Stimulated activated CD8-positive, alpha-beta memory T cell treated with anti-CD3 and anti-CD28 coated beads, Interleukin-12 subunit alpha, Interleukin-12 subunit beta, amount 100 ng/mL, for 1 hour (primary cell): ENCODE data around the gene CTNNA3.

ENCODE experiments used
- DNase-seq: peaks from one replicate; pipeline ENCODE4 v3.0.0-alpha.2; 2020; ENCODE audit warnings: low read depth

Gene CTNNA3

GRCh38 chr10:66291133-66291532 lies 1404.9 kb downstream of the CTNNA3 start:
- DNase-seq = no peak

GRCh38 chr10:66284621-66285020 lies 1411.4 kb downstream of the CTNNA3 start:
- DNase-seq = no peak

GRCh38 chr10:66283874-66284464 lies 1412.0 kb downstream of the CTNNA3 start:
- no peak for DNase-seq

GRCh38 chr10:66283064-66283463 lies 1412.9 kb downstream of the CTNNA3 start:
- DNase-seq = no peak

GRCh38 chr10:66281327-66281726 lies 1414.7 kb downstream of the CTNNA3 start:
- no peak for DNase-seq

GRCh38 chr10:66277481-66277880 lies 1418.5 kb downstream of the CTNNA3 start:
- no peak for DNase-seq

GRCh38 chr10:66273966-66274519 lies 1422.0 kb downstream of the CTNNA3 start:
- DNase-seq = no peak

GRCh38 chr10:66265398-66265797 lies 1430.6 kb downstream of the CTNNA3 start:
- DNase-seq = no peak

GRCh38 chr10:66259836-66260235 lies 1436.2 kb downstream of the CTNNA3 start:
- no peak for DNase-seq

- no peak for DNase-seq
These were observed 1437.3 kb downstream of the CTNNA3 start for GRCh38 chr10:66258693-66259092.

GRCh38 chr10:66257801-66258200 lies 1438.2 kb downstream of the CTNNA3 start:
- DNase-seq = no peak

- no peak for DNase-seq
These were observed 1443.0 kb downstream of the CTNNA3 start for GRCh38 chr10:66252986-66253385.

- no peak for DNase-seq
These were observed 1449.8 kb downstream of the CTNNA3 start for GRCh38 chr10:66246177-66246576.

GRCh38 chr10:66244953-66245352 lies 1451.0 kb downstream of the CTNNA3 start:
- DNase-seq = no peak

- no peak for DNase-seq
These were observed 1453.1 kb downstream of the CTNNA3 start for GRCh38 chr10:66242885-66243284.

GRCh38 chr10:66239062-66239461 lies 1456.9 kb downstream of the CTNNA3 start:
- no peak for DNase-seq

GRCh38 chr10:66238343-66238742 lies 1457.7 kb downstream of the CTNNA3 start:
- no peak for DNase-seq

GRCh38 chr10:66234872-66235271 lies 1461.1 kb downstream of the CTNNA3 start:
- DNase-seq = no peak

GRCh38 chr10:66228887-66229286 lies 1467.1 kb downstream of the CTNNA3 start:
- no peak for DNase-seq

- DNase-seq = no peak
These were observed 1472.3 kb downstream of the CTNNA3 start for GRCh38 chr10:66223656-66224055.

- DNase-seq = no peak
These were observed 1473.4 kb downstream of the CTNNA3 start for GRCh38 chr10:66222462-66223046.

GRCh38 chr10:66218981-66219587 lies 1476.9 kb downstream of the CTNNA3 start:
- DNase-seq = no peak

GRCh38 chr10:66218289-66218688 lies 1477.7 kb downstream of the CTNNA3 start:
- no peak for DNase-seq
